Neural cell (in vitro differentiated cells): ENCODE measurements around the gene ATXN3.

ENCODE experiments used
- POLR2AphosphoS5 ChIP-seq: IDR thresholded peaks from 2 replicates; pipeline ENCODE4 v1.6.1; 2012
- RAD21 ChIP-seq: fragments of 450-650 bp; conservative IDR thresholded peaks from 2 replicates; pipeline ENCODE4 v1.6.1; 2014; ENCODE audit warnings: antibody characterized with exemption, mild to moderate bottlenecking, moderate library complexity
- REST ChIP-seq: IDR thresholded peaks from 2 replicates; pipeline ENCODE4 v1.6.1; 2012; ENCODE audit warnings: borderline replicate concordance

- TF ChIP-seq POLR2AphosphoS5, result no peak
- TF ChIP-seq REST, result no peak
- no peak for TF ChIP-seq RAD21
Observed at GRCh38 chr14:92037989-92038388, 68.4 kb downstream of the ATXN3 start.
